Osteocyte (in vitro differentiated cells): ENCODE measurements around the gene ST7. TPM values are rescaled to one million over a fixed set of nuclear protein-coding genes. Genes with fewer than 3 reads are reported as not detected.
A peak's percentile ranks its signal among the peaks of the same experiment; 100 is the strongest.

Experiments used
- DNase-seq: peaks from one replicate; pipeline ENCODE4 v3.0.0; 2021; ENCODE audit warnings: mixed read lengths; ENCODE audit not compliant: unreplicated experiment; ENCODE audit errors: extremely low spot score
- H3K27ac Mint-ChIP-seq: one replicate; pipeline ENCODE4 v1.8.0; 2021; ENCODE audit warnings: mild to moderate bottlenecking, mixed read lengths; ENCODE audit not compliant: unreplicated experiment
- H3K27me3 Mint-ChIP-seq: one replicate; pipeline ENCODE4 v1.8.0; 2021; ENCODE audit warnings: mixed read lengths; ENCODE audit not compliant: unreplicated experiment
- H3K36me3 Mint-ChIP-seq: one replicate; pipeline ENCODE4 v1.8.0; 2021; ENCODE audit warnings: mixed read lengths; ENCODE audit not compliant: unreplicated experiment
- H3K4me1 Mint-ChIP-seq: one replicate; pipeline ENCODE4 v1.8.0; 2021; ENCODE audit warnings: mixed read lengths; ENCODE audit not compliant: unreplicated experiment
- H3K4me3 Mint-ChIP-seq: one replicate; pipeline ENCODE4 v1.8.0; 2021; ENCODE audit warnings: mild to moderate bottlenecking, moderate library complexity, mixed read lengths; ENCODE audit not compliant: unreplicated experiment
- H3K9me3 Mint-ChIP-seq: one replicate; pipeline ENCODE4 v1.8.0; 2021; ENCODE audit warnings: mixed read lengths; ENCODE audit not compliant: unreplicated experiment
- CTCF ChIP-seq: fragments of 200-600 bp; sonication (generic); IDR thresholded peaks from 2 replicates; pipeline ENCODE4 v1.5.0; 2021; ENCODE audit warnings: antibody characterized with exemption, mild to moderate bottlenecking, moderate library complexity
- total RNA-seq: library from RNA; stranded (reverse); gene quantifications from 2 replicates; pipeline ENCODE4 v1.2.1, GENCODE V29; 2021

The ST7 gene
- total RNA-seq, 1 donor from 2014 or later: 68.5 TPM

GRCh38 chr7:116950889-116951351 is 2.4 kb upstream of the ST7 start:
- TF ChIP-seq CTCF: no peak
- H3K27ac Mint-ChIP-seq: no peak overlapping the region
- DNase-seq: no peak
- no peaks in the 10 kb centered on the region for H3K27me3 Mint-ChIP-seq
- no peaks in the 10 kb centered on the region for H3K9me3 Mint-ChIP-seq
- no peaks in the 10 kb centered on the region for H3K36me3 Mint-ChIP-seq
- peaks cover 29% of the 10 kb centered on the region for H3K4me1 Mint-ChIP-seq
- no peak overlapping the region for H3K4me3 Mint-ChIP-seq

- no peaks in the 10 kb centered on the region for H3K27me3 Mint-ChIP-seq
- TF ChIP-seq CTCF: no peak
- H3K36me3 Mint-ChIP-seq: no peaks in the 10 kb centered on the region
- no peak for DNase-seq
- peaks cover 36% of the 10 kb centered on the region for H3K4me1 Mint-ChIP-seq
- H3K27ac Mint-ChIP-seq: no peak overlapping the region
- H3K9me3 Mint-ChIP-seq: no peaks in the 10 kb centered on the region
- H3K4me3 Mint-ChIP-seq: no peak overlapping the region
Measured at GRCh38 chr7:116951366-116952292, 1.7 kb upstream of the ST7 start.

GRCh38 chr7:116952635-116953371 is 498 bp upstream of the ST7 start:
- no peaks in the 10 kb centered on the region for H3K9me3 Mint-ChIP-seq
- peak; percentile 85 for DNase-seq
- peak overlapping the region; percentile 78 for H3K4me3 Mint-ChIP-seq
- peaks cover 2% of the 10 kb centered on the region for H3K36me3 Mint-ChIP-seq
- peak overlapping the region; percentile 92 for H3K27ac Mint-ChIP-seq
- peaks cover 38% of the 10 kb centered on the region for H3K4me1 Mint-ChIP-seq
- no peak for TF ChIP-seq CTCF
- no peaks in the 10 kb centered on the region for H3K27me3 Mint-ChIP-seq

- peak; percentile 89 for DNase-seq
- TF ChIP-seq CTCF: no peak
- Mint-ChIP-seq H3K36me3 (peaks cover 2% of the 10 kb centered on the region), H3K4me1 (peaks cover 38% of the 10 kb centered on the region), H3K27ac (peak overlapping the region; percentile 96), H3K9me3 (no peaks in the 10 kb centered on the region), H3K27me3 (no peaks in the 10 kb centered on the region), H3K4me3 (peak overlapping the region; percentile 90)
Measured at GRCh38 chr7:116953906-116954838, 871 bp downstream of the ST7 start.
